ENCODE results near the gene MTCL3.

DNA sequence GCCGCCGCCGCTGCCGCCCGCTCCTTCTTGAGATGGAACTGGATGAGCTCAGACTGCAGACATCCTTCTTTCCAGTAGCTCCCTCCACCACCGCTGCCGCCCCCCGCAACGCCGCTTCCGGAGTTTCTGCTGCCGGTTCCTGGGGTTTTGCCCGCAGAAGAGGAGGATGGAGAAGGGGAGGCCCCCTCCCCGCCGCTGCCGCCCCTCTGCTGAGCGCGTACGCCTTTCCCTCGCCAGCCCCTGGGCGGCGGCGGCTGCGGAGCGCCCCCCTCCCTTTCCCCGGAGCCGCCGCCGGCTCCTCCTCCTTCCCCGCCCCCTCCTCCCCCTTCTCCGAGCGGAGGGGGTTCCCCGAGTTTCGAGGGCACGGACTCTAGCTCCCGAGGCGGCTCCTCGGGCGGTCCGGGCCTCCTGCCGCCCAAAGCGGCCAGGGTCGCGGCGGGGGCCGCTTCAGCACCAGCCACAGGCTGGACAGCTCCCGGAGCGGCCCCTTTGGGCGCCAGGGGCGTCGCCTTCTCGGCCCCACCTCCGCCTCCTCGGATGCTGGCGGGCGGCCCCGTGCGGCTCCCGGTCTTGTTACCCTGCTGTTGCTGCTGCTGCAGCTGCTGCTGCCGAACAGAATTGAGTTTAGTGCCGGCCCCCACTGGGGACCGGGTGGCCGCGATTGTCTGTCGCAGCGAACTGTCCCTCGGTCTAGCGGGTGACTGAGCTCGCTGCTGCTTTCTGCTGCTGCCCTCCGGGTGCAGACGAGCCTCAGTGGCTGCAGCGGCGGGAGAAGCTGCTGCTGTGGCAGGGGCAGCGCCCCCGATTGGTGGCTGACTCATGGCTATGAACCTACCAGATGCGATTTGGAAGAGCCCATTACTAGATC, 3.1 kb downstream of the MTCL3 start:
- TF ChIP-seq POLR2A (IDR thresholded peaks at IDR 0.05) (no peak), POLR2AphosphoS5 (IDR thresholded peaks at IDR 0.05) (peak in 2 of 3 donors; percentile 37 to 49)
- TF ChIP-seq, protein P1, sequence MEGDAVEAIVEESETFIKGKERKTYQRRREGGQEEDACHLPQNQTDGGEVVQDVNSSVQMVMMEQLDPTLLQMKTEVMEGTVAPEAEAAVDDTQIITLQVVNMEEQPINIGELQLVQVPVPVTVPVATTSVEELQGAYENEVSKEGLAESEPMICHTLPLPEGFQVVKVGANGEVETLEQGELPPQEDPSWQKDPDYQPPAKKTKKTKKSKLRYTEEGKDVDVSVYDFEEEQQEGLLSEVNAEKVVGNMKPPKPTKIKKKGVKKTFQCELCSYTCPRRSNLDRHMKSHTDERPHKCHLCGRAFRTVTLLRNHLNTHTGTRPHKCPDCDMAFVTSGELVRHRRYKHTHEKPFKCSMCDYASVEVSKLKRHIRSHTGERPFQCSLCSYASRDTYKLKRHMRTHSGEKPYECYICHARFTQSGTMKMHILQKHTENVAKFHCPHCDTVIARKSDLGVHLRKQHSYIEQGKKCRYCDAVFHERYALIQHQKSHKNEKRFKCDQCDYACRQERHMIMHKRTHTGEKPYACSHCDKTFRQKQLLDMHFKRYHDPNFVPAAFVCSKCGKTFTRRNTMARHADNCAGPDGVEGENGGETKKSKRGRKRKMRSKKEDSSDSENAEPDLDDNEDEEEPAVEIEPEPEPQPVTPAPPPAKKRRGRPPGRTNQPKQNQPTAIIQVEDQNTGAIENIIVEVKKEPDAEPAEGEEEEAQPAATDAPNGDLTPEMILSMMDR (IDR thresholded peaks at IDR 0.05 in 8 of 11, conservative IDR thresholded peaks at IDR 0.05 in 3 of 11): no peak

All from spleen (tissue), 7 donors.